Tibial artery (tissue), 4 donors: ENCODE measurements around the gene TOP2A.
A peak's percentile ranks its signal among the peaks of the same experiment; 100 is the strongest.

Experiments used
- DNase-seq, 2 donors: peaks; one replicate each; pipeline ENCODE4 v3.0.0-alpha.2; 2019
- H3K27ac ChIP-seq, 2 donors: fragments of 200-600 bp; sonication (generic) in 1 of 2; 1 replicate in 1 of 2; 2 replicates in 1 of 2; pipeline ENCODE4 v1.5.1; 2018 to 2019; ENCODE audit warnings: mild to moderate bottlenecking in 1 of 2
- H3K27me3 ChIP-seq, 2 donors: fragments of 200-600 bp; sonication (generic) in 1 of 2; one replicate each; pipeline versions ENCODE4 v1.5.1 to v1.6.0; 2016 to 2019
- H3K36me3 ChIP-seq, 3 donors: fragments of 200-600 bp; sonication (generic) in 2 of 3; one replicate each; pipeline ENCODE4 v1.5.1; 2016 to 2019; ENCODE audit warnings: mild to moderate bottlenecking in 2 of 3
- H3K4me1 ChIP-seq, 4 donors: fragments of 200-600 bp; sonication (generic) in 2 of 4; 1 replicate in 3 of 4; 2 replicates in 1 of 4; pipeline ENCODE4 v1.5.1; 2016 to 2019
- H3K4me3 ChIP-seq, 2 donors: fragments of 200-600 bp; sonication (generic) in 1 of 2; 1 replicate in 1 of 2; 2 replicates in 1 of 2; pipeline ENCODE4 v1.5.1; 2018 to 2019; ENCODE audit warnings: mild to moderate bottlenecking in 2 of 2
- H3K9me3 ChIP-seq, 3 donors: fragments of 200-600 bp; sonication (generic) in 1 of 3; one replicate each; pipeline ENCODE4 v1.5.1; 2016 to 2019
- intact Hi-C: fragments of 100-400 bp; cut with DNase I; formaldehyde crosslinking; loops from one replicate; pipeline ENCODE4 v1.15.0; 2023; ENCODE audit warnings: low total_unique reads
- TF ChIP-seq, protein P1 (sequence below), 2 experiments: fragments of 200-600 bp in 1 of 2; fragments of 450-650 bp in 1 of 2; IDR thresholded peaks; one replicate each; pipeline ENCODE4 v1.5.1; 2017 to 2019; ENCODE audit warnings: antibody characterized with exemption in 2 of 2, mild to moderate bottlenecking in 1 of 2, moderate library complexity in 1 of 2

TOP2A gene

DNA sequence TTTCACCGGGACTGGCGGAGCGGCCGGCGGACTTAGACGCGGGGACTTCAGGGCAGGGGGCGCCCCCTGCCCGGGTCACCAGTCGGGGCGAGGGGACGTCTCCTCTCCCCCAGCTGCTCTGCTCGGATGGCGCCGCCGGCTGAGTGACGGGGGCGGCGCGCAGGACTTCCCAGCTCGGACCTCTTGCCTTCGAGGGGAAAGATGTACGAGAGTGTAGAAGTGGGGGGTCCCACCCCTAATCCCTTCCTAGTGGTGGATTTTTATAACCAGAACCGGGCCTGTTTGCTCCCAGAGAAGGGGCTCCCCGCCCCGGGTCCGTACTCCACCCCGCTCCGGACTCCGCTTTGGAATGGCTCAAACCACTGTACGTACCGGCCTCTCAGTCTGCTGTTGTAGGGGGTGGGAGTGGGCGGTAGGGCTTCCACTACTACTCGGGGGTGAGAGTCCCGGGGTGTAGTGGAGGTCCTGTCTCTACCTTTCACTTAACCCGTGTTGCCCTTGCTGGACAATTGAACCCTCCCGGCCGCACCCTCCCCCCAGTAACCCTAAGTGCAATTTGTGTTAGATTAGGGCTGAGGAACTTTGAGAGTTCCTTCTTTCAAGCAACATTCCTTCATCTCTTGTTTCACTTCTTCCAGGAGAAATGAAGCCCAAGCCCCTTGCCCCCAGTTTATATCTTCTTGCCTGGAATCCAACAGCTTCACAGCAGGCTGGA, 75.0 kb downstream of the TOP2A start:
- Histone ChIP-seq H3K4me3 (peak overlapping the region; percentile 70 to 97), H3K27me3 (no peaks in the 10 kb centered on the region), H3K27ac (peak overlapping the region; percentile 96), H3K4me1 (peaks cover 0 to 81% (median 65%) of the 10 kb centered on the region in 4 donors), H3K9me3 (no peaks in the 10 kb centered on the region), H3K36me3 (no peaks in the 10 kb centered on the region)
- intact Hi-C loops: no loop called here
- TF ChIP-seq, protein P1, sequence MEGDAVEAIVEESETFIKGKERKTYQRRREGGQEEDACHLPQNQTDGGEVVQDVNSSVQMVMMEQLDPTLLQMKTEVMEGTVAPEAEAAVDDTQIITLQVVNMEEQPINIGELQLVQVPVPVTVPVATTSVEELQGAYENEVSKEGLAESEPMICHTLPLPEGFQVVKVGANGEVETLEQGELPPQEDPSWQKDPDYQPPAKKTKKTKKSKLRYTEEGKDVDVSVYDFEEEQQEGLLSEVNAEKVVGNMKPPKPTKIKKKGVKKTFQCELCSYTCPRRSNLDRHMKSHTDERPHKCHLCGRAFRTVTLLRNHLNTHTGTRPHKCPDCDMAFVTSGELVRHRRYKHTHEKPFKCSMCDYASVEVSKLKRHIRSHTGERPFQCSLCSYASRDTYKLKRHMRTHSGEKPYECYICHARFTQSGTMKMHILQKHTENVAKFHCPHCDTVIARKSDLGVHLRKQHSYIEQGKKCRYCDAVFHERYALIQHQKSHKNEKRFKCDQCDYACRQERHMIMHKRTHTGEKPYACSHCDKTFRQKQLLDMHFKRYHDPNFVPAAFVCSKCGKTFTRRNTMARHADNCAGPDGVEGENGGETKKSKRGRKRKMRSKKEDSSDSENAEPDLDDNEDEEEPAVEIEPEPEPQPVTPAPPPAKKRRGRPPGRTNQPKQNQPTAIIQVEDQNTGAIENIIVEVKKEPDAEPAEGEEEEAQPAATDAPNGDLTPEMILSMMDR (IDR thresholded peaks at IDR 0.05): no peak
- DNase-seq: no peak

DNA sequence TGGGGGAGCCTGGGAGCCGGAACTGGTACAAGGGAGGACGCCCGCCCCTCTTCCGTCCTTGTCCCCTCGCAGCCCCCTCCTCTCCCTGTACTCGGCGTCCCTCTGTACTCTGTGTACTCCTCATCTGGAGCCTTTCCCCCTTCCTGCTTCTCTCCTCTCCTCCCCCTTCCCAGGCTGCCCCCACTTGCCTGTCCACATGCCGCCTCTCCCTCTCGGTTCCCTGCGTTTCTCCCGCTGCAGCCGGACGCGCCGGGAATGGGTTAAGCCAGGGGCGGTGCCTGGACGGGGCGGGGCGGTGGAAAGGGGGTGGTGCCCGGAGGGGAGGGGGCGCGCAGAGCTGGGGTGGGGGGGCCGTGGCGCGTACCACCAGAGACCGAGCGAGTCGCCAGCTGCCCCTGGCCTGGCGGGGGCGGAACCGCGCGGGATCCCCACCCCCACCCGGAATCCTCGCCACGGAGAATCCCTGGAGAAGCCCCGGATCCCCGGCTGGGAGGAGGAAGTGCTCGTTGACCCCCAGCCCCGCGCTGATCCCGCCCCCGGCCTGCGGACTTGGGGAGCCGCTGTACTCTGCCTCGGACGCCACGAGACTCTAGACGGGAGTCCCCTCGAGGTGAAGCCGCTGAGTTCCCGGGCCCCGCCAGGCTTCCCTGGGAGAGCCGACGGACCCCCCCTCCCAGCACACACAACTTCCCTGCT, 75.7 kb downstream of the TOP2A start:
- H3K9me3 ChIP-seq: no peaks in the 10 kb centered on the region
- peaks cover 0 to 81% (median 63%) of the 10 kb centered on the region in 4 donors for H3K4me1 ChIP-seq
- H3K27ac ChIP-seq: peak overlapping the region; percentile 96
- H3K27me3 ChIP-seq: no peaks in the 10 kb centered on the region
- intact Hi-C loops: no loop called here
- peak; percentile 79 to 89 for DNase-seq
- H3K4me3 ChIP-seq: peak overlapping the region; percentile 70 to 97
- H3K36me3 ChIP-seq: no peaks in the 10 kb centered on the region
- TF ChIP-seq, protein P1 (IDR thresholded peaks at IDR 0.05): no peak

DNA sequence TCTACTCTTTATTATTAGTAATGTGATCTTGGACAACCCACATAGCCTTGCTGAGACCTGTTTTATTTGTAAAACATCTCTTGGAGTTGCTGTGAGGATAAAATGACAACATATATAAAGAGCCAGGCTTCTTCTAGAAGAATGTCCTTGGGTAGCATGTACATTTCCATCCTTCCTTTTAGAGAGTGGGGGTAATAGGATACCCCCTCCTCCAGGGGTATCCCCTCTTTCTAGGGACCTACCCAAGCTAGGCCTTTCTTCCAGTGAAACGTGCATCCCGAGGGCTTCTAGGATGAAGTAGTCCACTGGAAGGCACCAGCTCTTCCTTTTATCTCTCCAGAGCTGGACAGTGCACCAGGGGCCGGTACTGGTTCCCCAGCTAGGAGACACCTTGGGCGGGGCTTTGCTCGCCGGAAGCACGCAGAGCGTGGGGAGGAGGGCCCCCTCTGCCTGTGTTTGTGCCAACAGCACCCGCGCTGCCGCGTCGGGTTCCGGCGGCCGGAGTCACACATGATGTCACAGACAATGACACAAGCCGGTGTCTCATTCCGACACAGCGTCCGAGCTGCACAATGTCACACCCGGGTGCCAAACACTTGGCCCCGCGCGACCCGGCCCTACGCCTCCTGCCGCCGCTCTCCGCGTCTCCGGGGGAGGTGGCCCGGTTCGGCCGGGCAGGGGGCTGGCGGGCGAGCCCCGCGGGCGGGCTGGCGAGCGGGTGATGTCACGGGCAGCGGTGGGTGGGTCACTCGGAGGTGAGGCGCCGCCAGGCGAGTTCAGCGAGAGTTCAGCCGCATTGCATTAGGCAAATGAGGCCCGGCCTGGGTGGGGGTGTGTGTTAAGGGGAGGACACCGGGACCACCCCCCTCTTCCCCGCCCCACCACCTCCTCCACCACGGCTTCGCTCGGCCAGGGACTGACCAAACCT, 76.6 kb downstream of the TOP2A start:
- TF ChIP-seq, protein P1 (IDR thresholded peaks at IDR 0.05): peak; percentile 8 to 13
- intact Hi-C loops: no loop called here
- H3K4me3 ChIP-seq: peak overlapping the region; percentile 70 to 97
- H3K4me1 ChIP-seq: peaks cover 0 to 76% (median 59%) of the 10 kb centered on the region in 4 donors
- H3K9me3 ChIP-seq: no peaks in the 10 kb centered on the region
- peak; percentile 94 to 98 for DNase-seq
- H3K27ac ChIP-seq: peak overlapping the region; percentile 96
- no peaks in the 10 kb centered on the region for H3K27me3 ChIP-seq
- no peaks in the 10 kb centered on the region for H3K36me3 ChIP-seq

DNA sequence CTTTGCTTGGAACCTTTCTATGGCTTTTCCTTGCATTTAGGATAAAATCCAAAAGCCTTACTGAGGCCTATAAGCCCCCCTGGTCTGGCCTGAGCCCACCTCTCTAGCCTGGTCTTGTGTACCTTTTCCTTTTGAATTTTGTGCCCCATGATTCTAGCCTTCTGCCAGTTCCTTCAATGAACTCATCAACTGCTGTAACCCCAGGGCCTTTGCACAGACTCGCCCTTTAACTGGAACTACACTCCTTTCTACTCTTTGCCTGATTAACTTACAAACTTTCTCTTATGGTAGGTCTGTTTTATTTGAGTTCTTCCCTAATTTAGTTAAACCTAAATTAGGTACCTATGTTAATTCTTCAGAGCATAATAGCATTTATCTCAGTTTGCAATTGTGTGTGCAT, 77.4 kb downstream of the TOP2A start:
- Histone ChIP-seq H3K4me3 (no peak overlapping the region), H3K27ac (peak overlapping the region in 1 of 2 donors; percentile 96), H3K4me1 (peaks cover 0 to 76% (median 60%) of the 10 kb centered on the region in 4 donors), H3K36me3 (no peaks in the 10 kb centered on the region), H3K27me3 (no peaks in the 10 kb centered on the region), H3K9me3 (no peaks in the 10 kb centered on the region)
- TF ChIP-seq, protein P1 (IDR thresholded peaks at IDR 0.05): no peak
- DNase-seq: no peak
- intact Hi-C loops: no loop called here

DNA sequence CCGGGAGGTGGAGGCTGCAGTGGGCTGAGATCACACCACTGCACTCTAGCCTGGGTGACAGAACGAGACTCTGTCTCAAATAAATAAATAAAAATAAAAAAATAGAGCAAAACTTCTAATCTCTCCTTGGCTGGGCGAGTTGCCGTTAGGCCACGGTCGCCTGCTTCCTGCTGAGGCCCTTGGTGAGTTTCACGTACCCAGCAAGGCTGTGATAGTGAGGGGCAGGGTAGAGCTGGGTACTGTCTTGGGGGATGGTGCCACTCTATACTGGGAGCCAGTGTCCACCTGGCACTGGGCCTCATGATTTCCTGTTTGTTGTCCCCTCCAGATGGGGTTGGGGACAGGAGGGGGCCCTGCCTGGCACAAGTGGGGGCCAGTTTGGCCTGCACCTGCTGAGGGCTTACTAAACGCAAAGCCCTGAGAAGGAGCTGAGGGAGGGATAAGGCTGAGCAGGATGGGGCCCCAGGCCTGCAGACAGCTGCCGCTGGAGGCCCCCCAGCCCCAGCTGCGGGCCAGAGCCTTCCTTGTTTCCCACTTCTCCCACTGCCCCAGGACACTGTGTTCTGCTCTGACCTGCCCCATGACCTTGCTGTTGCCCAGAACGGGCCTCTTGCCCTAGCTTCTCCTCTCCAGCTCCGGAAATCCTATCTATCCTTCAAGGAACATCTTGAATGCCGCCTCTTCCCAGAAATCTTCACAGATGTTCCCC, 78.6 kb downstream of the TOP2A start:
- no peaks in the 10 kb centered on the region for H3K9me3 ChIP-seq
- no peaks in the 10 kb centered on the region for H3K27me3 ChIP-seq
- peak overlapping the region; percentile 29 to 96 for H3K27ac ChIP-seq
- H3K4me3 ChIP-seq: no peak overlapping the region
- TF ChIP-seq, protein P1 (IDR thresholded peaks at IDR 0.05): no peak
- no peak for DNase-seq
- H3K36me3 ChIP-seq: no peaks in the 10 kb centered on the region
- intact Hi-C loops: no loop called here
- peaks cover 0 to 76% (median 60%) of the 10 kb centered on the region in 4 donors for H3K4me1 ChIP-seq
